Vagina (tissue), 2 donors: ENCODE data around the gene EIF2B4. TPM values are rescaled to one million over a fixed set of nuclear protein-coding genes. Genes with fewer than 3 reads are reported as not detected.
"Not testable (repeated sequence)": the region's sequence is repeated elsewhere in the genome, so short reads cannot be mapped to it uniquely, and the experiment has no call there.

Experiments
- DNase-seq, 2 donors: peaks; one replicate each; pipeline ENCODE4 v3.0.0-alpha.2; 2017; ENCODE audit errors: extremely low spot score in 2 of 2
- H3K27ac ChIP-seq: fragments of 200-600 bp; sonication (generic); one replicate; pipeline ENCODE4 v1.5.1; 2019
- H3K27me3 ChIP-seq: fragments of 200-600 bp; sonication (generic); one replicate; pipeline ENCODE4 v1.5.1; 2019
- H3K36me3 ChIP-seq, 2 donors: fragments of 200-600 bp; sonication (generic); one replicate each; pipeline ENCODE4 v1.5.1; 2017 to 2019
- H3K4me1 ChIP-seq: fragments of 200-600 bp; sonication (generic); one replicate; pipeline ENCODE4 v1.5.1; 2019
- H3K4me3 ChIP-seq, 2 donors: fragments of 200-600 bp; sonication (generic); 1 replicate in 1 of 2; 2 replicates in 1 of 2; pipeline ENCODE4 v1.5.1; 2016 to 2019
- H3K9me3 ChIP-seq: fragments of 200-600 bp; sonication (generic); one replicate; pipeline ENCODE4 v1.5.1; 2019
- CTCF ChIP-seq, 3 experiments: fragments of 450-650 bp in 2 of 3; fragments of 200-600 bp in 1 of 3; sonication (generic) in 1 of 3; IDR thresholded peaks; one replicate each; pipeline ENCODE4 v1.5.1; 2017 to 2019; ENCODE audit warnings: antibody characterized with exemption in 3 of 3, mild to moderate bottlenecking in 2 of 3, moderate library complexity in 2 of 3
- POLR2A ChIP-seq, 2 donors: fragments of 450-650 bp; IDR thresholded peaks; one replicate each; pipeline ENCODE4 v1.6.1; 2017; ENCODE audit warnings: antibody characterized with exemption in 2 of 2, mild to moderate bottlenecking in 2 of 2, moderate library complexity in 2 of 2
- POLR2AphosphoS5 ChIP-seq, 2 donors: sonication (generic); formaldehyde crosslinking; IDR thresholded peaks; one replicate each; pipeline ENCODE4 v1.9.0; 2017; ENCODE audit warnings: antibody characterized with exemption in 2 of 2, mild to moderate bottlenecking in 2 of 2, low read depth in 1 of 2; ENCODE audit not compliant: insufficient read depth in 1 of 2
- intact Hi-C: fragments of 100-400 bp; cut with DNase I; formaldehyde crosslinking; loops from one replicate; pipeline ENCODE4 v1.15.1; 2023
- total RNA-seq: library from RNA; depleted of rRNA; stranded (reverse); fragments of >200 nt; gene quantifications from one replicate; pipeline ENCODE4 v1.2.3, GENCODE V29; 2016

Gene EIF2B4
- total RNA-seq, 1 donor from 2014 or later = 37.1 TPM

- Histone ChIP-seq H3K9me3 (no peaks in the 10 kb centered on the region), H3K36me3 (peaks cover 0 to 35% of the 10 kb centered on the region in 2 donors), H3K27me3 (no peaks in the 10 kb centered on the region), H3K27ac (no peak overlapping the region), H3K4me3 (no peak overlapping the region), H3K4me1 (peaks cover 28% of the 10 kb centered on the region)
- intact Hi-C loops = no loop called here
- no peak for DNase-seq
- no peak for TF ChIP-seq POLR2A (IDR thresholded peaks at IDR 0.05)
Measured at GRCh38 chr2:27324720-27325119, 45.4 kb downstream of the EIF2B4 start.

GRCh38 chr2:27323596-27324285 is 46.4 kb downstream of the EIF2B4 start:
- Histone ChIP-seq H3K36me3 (peaks cover 0 to 26% of the 10 kb centered on the region in 2 donors), H3K4me1 (peaks cover 28% of the 10 kb centered on the region), H3K27ac (peak overlapping the region; percentile 93), H3K4me3 (peak overlapping the region; percentile 70 to 90), H3K9me3 (no peaks in the 10 kb centered on the region), H3K27me3 (no peaks in the 10 kb centered on the region)
- TF ChIP-seq CTCF (IDR thresholded peaks at IDR 0.05) (no peak), POLR2AphosphoS5 (IDR thresholded peaks at IDR 0.05; ENCODE audit: insufficient read depth in 1 of 2, low read depth in 1 of 2) (no peak), POLR2A (IDR thresholded peaks at IDR 0.05) (no peak)
- intact Hi-C loops = no loop called here
- no peak for DNase-seq

GRCh38 chr2:27322766-27323595 is 47.2 kb downstream of the EIF2B4 start, which contains the start of gene MPV17:
Gene MPV17 (minus strand): TSS chr2:27323097. CDS start chr2:27322517, 580 bp downstream.
- H3K27ac ChIP-seq = peak within 1 kb of the TSS; percentile 93
- peak in 1 of 2 donors; percentile 93 for DNase-seq
- no peaks in the 10 kb centered on the region for H3K9me3 ChIP-seq
- TF ChIP-seq POLR2AphosphoS5 (IDR thresholded peaks at IDR 0.05; ENCODE audit: insufficient read depth in 1 of 2, low read depth in 1 of 2) (peak; percentile 92 to 95), POLR2A (IDR thresholded peaks at IDR 0.05) (peak in 1 of 2 donors; percentile 77), CTCF (IDR thresholded peaks at IDR 0.05) (no peak)
- no peaks in the 10 kb centered on the region for H3K27me3 ChIP-seq
- peaks cover 0 to 19% of the 10 kb centered on the region in 2 donors for H3K36me3 ChIP-seq
- peaks cover 28% of the 10 kb centered on the region for H3K4me1 ChIP-seq
- H3K4me3 ChIP-seq = peak within 1 kb of the TSS; percentile 70 to 90
- intact Hi-C loops = no loop called here

- peaks cover 0 to 12% of the 10 kb centered on the region in 2 donors for H3K36me3 ChIP-seq
- H3K9me3 ChIP-seq = no peaks in the 10 kb centered on the region
- H3K4me1 ChIP-seq = peaks cover 28% of the 10 kb centered on the region
- TF ChIP-seq POLR2AphosphoS5 (IDR thresholded peaks at IDR 0.05; ENCODE audit: insufficient read depth in 1 of 2, low read depth in 1 of 2) (no peak), CTCF (IDR thresholded peaks at IDR 0.05) (no peak), POLR2A (IDR thresholded peaks at IDR 0.05) (no peak)
- intact Hi-C loops = no loop called here
- H3K4me3 ChIP-seq = peak overlapping the region; percentile 70 to 90
- no peak for DNase-seq
- H3K27me3 ChIP-seq = no peaks in the 10 kb centered on the region
- peak overlapping the region; percentile 93 for H3K27ac ChIP-seq
Measured at GRCh38 chr2:27322301-27322765, 47.8 kb downstream of the EIF2B4 start.

GRCh38 chr2:27320958-27321543 is 49.1 kb downstream of the EIF2B4 start:
- DNase-seq = no peak
- H3K9me3 ChIP-seq = no peaks in the 10 kb centered on the region
- H3K27me3 ChIP-seq = no peaks in the 10 kb centered on the region
- no peak overlapping the region for H3K4me3 ChIP-seq
- no peaks in the 10 kb centered on the region for H3K36me3 ChIP-seq
- peaks cover 28% of the 10 kb centered on the region for H3K4me1 ChIP-seq
- no peak overlapping the region for H3K27ac ChIP-seq
- TF ChIP-seq CTCF (IDR thresholded peaks at IDR 0.05) = no peak
- peak; percentile 36 to 46 for TF ChIP-seq POLR2AphosphoS5 (IDR thresholded peaks at IDR 0.05; ENCODE audit: insufficient read depth in 1 of 2, low read depth in 1 of 2)
- TF ChIP-seq POLR2A (IDR thresholded peaks at IDR 0.05) = no peak
- intact Hi-C loops = no loop called here

GRCh38 chr2:27319839-27320238 is 50.3 kb downstream of the EIF2B4 start:
- H3K4me3 ChIP-seq, intact Hi-C loops, DNase-seq, H3K27me3 ChIP-seq, H3K9me3 ChIP-seq, H3K27ac ChIP-seq, H3K36me3 ChIP-seq: not testable (repeated sequence)
- H3K4me1 ChIP-seq = peaks cover 28% of the 10 kb centered on the region
